Endodermal cell (in vitro differentiated cells): ENCODE data around the gene GTF2IRD1. TPM values are rescaled to one million over a fixed set of nuclear protein-coding genes. Genes with fewer than 3 reads are reported as not detected.

Experiments
- DNase-seq: peaks from one replicate; pipeline ENCODE4 v3.0.0-alpha.2; 2017
- H3K27ac ChIP-seq: 2 replicates; pipeline ENCODE4 v1.5.1; 2013; ENCODE audit warnings: mild to moderate bottlenecking, low read depth, low read length, moderate library complexity
- H3K27me3 ChIP-seq: 2 replicates; pipeline ENCODE4 v1.6.1; 2013; ENCODE audit warnings: mild to moderate bottlenecking, low read length, moderate library complexity; ENCODE audit not compliant: insufficient read depth, control insufficient read depth, poor library complexity, severe bottlenecking
- H3K36me3 ChIP-seq: 2 replicates; pipeline ENCODE4 v1.7.0; 2013; ENCODE audit warnings: mild to moderate bottlenecking, low read length, moderate library complexity; ENCODE audit not compliant: control insufficient read depth, insufficient read depth
- H3K4me1 ChIP-seq: one replicate; pipeline ENCODE4 v1.7.0; 2013; ENCODE audit warnings: low read length; ENCODE audit not compliant: control insufficient read depth, insufficient read depth
- H3K4me3 ChIP-seq: 2 replicates; pipeline ENCODE4 v1.5.1; 2013; ENCODE audit warnings: mild to moderate bottlenecking, low read length, moderate library complexity
- H3K9ac ChIP-seq: 2 replicates; pipeline ENCODE4 v1.6.1; 2013; ENCODE audit warnings: mild to moderate bottlenecking, low read length, moderate library complexity; ENCODE audit not compliant: poor library complexity, severe bottlenecking; ENCODE audit errors: extremely low read depth
- H3K9me3 ChIP-seq: 2 replicates; pipeline ENCODE4 v1.6.1; 2013; ENCODE audit warnings: mild to moderate bottlenecking, low read length, moderate library complexity; ENCODE audit not compliant: control insufficient read depth
- H3K27ac Mint-ChIP-seq: 2 replicates; pipeline ENCODE4 v1.8.0; 2020; ENCODE audit warnings: mixed read lengths
- H3K27me3 Mint-ChIP-seq: 2 replicates; pipeline ENCODE4 v1.8.0; 2021; ENCODE audit warnings: mild to moderate bottlenecking, mixed read lengths; ENCODE audit not compliant: insufficient read depth
- H3K36me3 Mint-ChIP-seq: 2 replicates; pipeline ENCODE4 v1.8.0; 2020; ENCODE audit warnings: low read depth, mixed read lengths
- H3K4me1 Mint-ChIP-seq: 2 replicates; pipeline ENCODE4 v1.8.0; 2020; ENCODE audit warnings: mixed read lengths
- H3K4me3 Mint-ChIP-seq: 2 replicates; pipeline ENCODE4 v1.8.0; 2020; ENCODE audit warnings: mild to moderate bottlenecking, moderate library complexity, mixed read lengths
- H3K9me3 Mint-ChIP-seq: 2 replicates; pipeline ENCODE4 v1.8.0; 2020; ENCODE audit warnings: mild to moderate bottlenecking, mixed read lengths
- WGBS, 2 experiments: methylation state at CpG; one replicate each; pipeline versions ENCODE4 v1.1.5 to v1.1.7; 2013; ENCODE audit warnings: missing lambda C conversion rate in 2 of 2, mixed read lengths in 1 of 2; ENCODE audit not compliant: insufficient coverage in 1 of 2, insufficient read length in 1 of 2; 5-methylcytosine and 5-hydroxymethylcytosine counted together
- total RNA-seq, 2 donors: library from RNA; stranded (reverse); fragmentation: NEBNext Ultra II Directional in 1 of 2; extraction: Animal tissue kit (Norgen Biotek cat#: 25700) in 1 of 2; gene quantifications; 2 replicates in 1 of 2; 3 replicates in 1 of 2; pipeline ENCODE4 v1.2.1, GENCODE V29; 2021
- TF ChIP-seq, protein P1 (sequence below): fragments of 200-600 bp; sonication (generic); conservative IDR thresholded peaks from 2 replicates; pipeline ENCODE4 v1.5.0; 2021; ENCODE audit warnings: antibody characterized with exemption, mild to moderate bottlenecking

Gene GTF2IRD1
- total RNA-seq, 2 donors from 2014 or later, result 54.8 to 84.4 TPM

DNA sequence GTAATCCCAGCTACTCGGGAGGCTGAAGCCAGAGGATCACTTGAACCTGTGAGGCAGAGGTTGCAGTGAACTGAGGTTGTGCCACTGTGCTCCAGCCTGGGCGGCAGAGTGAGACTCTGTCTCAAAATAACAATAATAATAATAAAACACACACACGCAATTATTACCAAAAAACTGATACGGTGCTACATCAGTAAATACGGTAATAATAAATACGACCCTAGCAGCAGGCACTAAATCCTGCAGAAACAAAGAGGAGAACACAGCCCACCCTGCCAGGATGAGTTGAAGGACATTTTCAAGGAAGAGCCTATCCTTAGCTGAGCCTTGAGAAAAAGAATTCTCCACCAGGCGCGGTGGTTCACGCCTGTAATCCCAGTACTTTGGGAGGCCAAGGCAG is 169.4 kb downstream of the GTF2IRD1 start:
- no peaks in the 10 kb centered on the region for H3K27me3 Mint-ChIP-seq
- no peak overlapping the region for H3K4me3 Mint-ChIP-seq

DNA sequence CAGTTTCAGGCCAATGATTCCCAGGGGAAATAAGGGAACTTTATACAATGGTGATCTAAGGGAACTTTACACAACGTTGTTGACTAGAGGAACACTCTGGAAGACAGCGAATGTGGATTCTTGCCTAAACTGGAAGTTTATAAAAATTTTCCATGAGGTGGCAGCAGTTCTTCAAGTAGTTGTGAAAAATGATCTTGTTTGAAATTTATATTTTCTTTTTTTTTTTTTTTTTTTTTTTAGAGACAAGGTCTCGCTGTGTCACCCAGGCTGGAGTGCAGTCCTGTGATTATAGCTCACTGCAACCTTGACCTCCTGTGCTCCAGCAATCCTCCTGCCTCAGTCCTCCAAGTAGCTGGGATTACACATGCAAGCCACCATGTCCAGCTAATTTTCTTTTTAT is 171.7 kb downstream of the GTF2IRD1 start:
- 96% methylated on average over 3 of the region's 3 CpGs for WGBS, 2 experiments
- no peaks in the 10 kb centered on the region for H3K27me3 ChIP-seq
- Mint-ChIP-seq H3K27ac (no peak overlapping the region), H3K9me3 (no peaks in the 10 kb centered on the region), H3K4me3 (no peak overlapping the region), H3K36me3 (no peaks in the 10 kb centered on the region), H3K27me3 (no peaks in the 10 kb centered on the region), H3K4me1 (peaks cover 19% of the 10 kb centered on the region)
- H3K4me3 ChIP-seq, result no peak overlapping the region
- TF ChIP-seq, protein P1, sequence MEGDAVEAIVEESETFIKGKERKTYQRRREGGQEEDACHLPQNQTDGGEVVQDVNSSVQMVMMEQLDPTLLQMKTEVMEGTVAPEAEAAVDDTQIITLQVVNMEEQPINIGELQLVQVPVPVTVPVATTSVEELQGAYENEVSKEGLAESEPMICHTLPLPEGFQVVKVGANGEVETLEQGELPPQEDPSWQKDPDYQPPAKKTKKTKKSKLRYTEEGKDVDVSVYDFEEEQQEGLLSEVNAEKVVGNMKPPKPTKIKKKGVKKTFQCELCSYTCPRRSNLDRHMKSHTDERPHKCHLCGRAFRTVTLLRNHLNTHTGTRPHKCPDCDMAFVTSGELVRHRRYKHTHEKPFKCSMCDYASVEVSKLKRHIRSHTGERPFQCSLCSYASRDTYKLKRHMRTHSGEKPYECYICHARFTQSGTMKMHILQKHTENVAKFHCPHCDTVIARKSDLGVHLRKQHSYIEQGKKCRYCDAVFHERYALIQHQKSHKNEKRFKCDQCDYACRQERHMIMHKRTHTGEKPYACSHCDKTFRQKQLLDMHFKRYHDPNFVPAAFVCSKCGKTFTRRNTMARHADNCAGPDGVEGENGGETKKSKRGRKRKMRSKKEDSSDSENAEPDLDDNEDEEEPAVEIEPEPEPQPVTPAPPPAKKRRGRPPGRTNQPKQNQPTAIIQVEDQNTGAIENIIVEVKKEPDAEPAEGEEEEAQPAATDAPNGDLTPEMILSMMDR, result no peak
- H3K27ac ChIP-seq, result no peak overlapping the region
- no peaks in the 10 kb centered on the region for H3K36me3 ChIP-seq
- peaks cover 5% of the 10 kb centered on the region for H3K4me1 ChIP-seq
- H3K9ac ChIP-seq, result no peak overlapping the region
- no peaks in the 10 kb centered on the region for H3K9me3 ChIP-seq
- no peak for DNase-seq

More for the DNA sequence above, 169.4 kb downstream of the GTF2IRD1 start:
- Mint-ChIP-seq H3K9me3 (no peaks in the 10 kb centered on the region), H3K27ac (no peak overlapping the region), H3K36me3 (no peaks in the 10 kb centered on the region), H3K4me1 (peaks cover 14% of the 10 kb centered on the region)
- Histone ChIP-seq H3K4me1 (peaks cover 3% of the 10 kb centered on the region), H3K36me3 (no peaks in the 10 kb centered on the region), H3K9ac (no peak overlapping the region), H3K9me3 (no peaks in the 10 kb centered on the region), H3K27me3 (no peaks in the 10 kb centered on the region), H3K27ac (no peak overlapping the region), H3K4me3 (no peak overlapping the region)
- 92 to 95% methylated on average over 7 to 9 of the region's 9 CpGs for WGBS, 2 experiments
- DNase-seq, result no peak
- TF ChIP-seq, protein P1, result no peak

DNA sequence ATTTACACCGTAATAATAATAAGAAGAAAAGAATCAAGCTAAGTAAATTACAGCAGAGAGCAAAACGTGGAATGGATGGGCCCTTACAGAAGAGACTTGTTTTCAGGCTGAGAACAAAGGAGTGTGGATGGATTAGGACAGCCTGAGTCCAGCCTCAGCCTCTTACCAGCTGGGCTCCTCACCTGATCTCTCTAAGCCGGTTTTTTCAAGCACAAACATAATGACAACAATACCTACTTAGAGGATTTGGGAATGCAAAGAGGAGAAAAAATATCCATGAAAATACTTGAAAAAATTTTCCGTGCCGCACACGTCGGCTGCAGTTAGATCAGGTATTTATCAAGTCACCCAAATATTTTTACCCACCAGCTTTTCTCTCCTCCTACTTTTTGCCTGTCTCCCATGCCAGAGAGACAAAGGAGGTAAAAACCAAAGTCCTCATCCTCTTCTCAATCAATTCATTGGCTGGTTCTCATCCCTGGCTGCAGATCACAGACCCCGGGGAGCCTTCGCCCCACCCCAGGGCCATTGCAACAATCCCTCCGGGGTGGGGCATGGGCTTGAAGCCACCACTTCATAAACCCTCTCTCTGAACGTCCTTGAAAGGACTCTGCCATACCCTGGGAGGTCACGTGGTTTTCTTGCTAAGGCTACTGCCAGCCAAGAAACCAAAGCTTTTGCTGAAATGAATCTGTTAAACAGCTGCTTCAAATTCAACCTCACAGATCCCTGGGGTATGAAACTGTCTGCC is 174.1 kb downstream of the GTF2IRD1 start:
- no peak overlapping the region for H3K4me3 ChIP-seq
- TF ChIP-seq, protein P1, result no peak
- Mint-ChIP-seq H3K36me3 (no peaks in the 10 kb centered on the region), H3K4me1 (peaks cover 19% of the 10 kb centered on the region), H3K4me3 (peak overlapping the region; percentile 1), H3K27ac (peak overlapping the region; percentile 99), H3K9me3 (no peaks in the 10 kb centered on the region), H3K27me3 (no peaks in the 10 kb centered on the region)
- peak overlapping the region; percentile 78 for H3K27ac ChIP-seq
- WGBS, 2 experiments, result 21 to 23% methylated on average over 5 to 11 of the region's 12 CpGs
- peak overlapping the region; percentile 43 for H3K9ac ChIP-seq
- peak; percentile 72 for DNase-seq
- no peaks in the 10 kb centered on the region for H3K9me3 ChIP-seq
- H3K27me3 ChIP-seq, result no peaks in the 10 kb centered on the region
- peaks cover 5% of the 10 kb centered on the region for H3K4me1 ChIP-seq
- H3K36me3 ChIP-seq, result no peaks in the 10 kb centered on the region
